Right cardiac atrium (tissue), 5 donors: ENCODE data around the gene KLHL17. TPM values are rescaled to one million over a fixed set of nuclear protein-coding genes. Genes with fewer than 3 reads are reported as not detected.

Source experiments
- ATAC-seq, 2 donors: fragments of 200-7000 bp; cut with Tn5 transposase; one replicate each; pipeline versions ENCODE4 v1.8.0 to v1.9.1; 2020; ENCODE audit warnings: moderate library complexity in 2 of 2, mild to moderate bottlenecking in 1 of 2
- DNase-seq, 3 donors: peaks; one replicate each; pipeline ENCODE4 v3.0.0-alpha.2; 2020
- H3K27ac ChIP-seq: one replicate; pipeline ENCODE4 v1.5.1; 2013; ENCODE audit warnings: mild to moderate bottlenecking, low read length, control low read depth, moderate library complexity
- H3K27me3 ChIP-seq: one replicate; pipeline ENCODE4 v1.6.1; 2013; ENCODE audit not compliant: control insufficient read depth, insufficient read depth
- H3K4me1 ChIP-seq: one replicate; pipeline ENCODE4 v1.6.1; 2013; ENCODE audit warnings: low read length; ENCODE audit not compliant: control insufficient read depth, insufficient read depth
- H3K4me3 ChIP-seq: one replicate; pipeline ENCODE4 v1.5.1; 2013; ENCODE audit warnings: low read length, control low read depth
- H3K9me3 ChIP-seq: one replicate; pipeline ENCODE4 v1.6.1; 2013; ENCODE audit warnings: low read length; ENCODE audit not compliant: control insufficient read depth
- WGBS: extraction: QIAGEN DNeasy Blood & Tissue Kit; methylation state at CpG from one replicate; pipeline ENCODE4 v1.1.7; 2013; 5-methylcytosine and 5-hydroxymethylcytosine counted together
- intact Hi-C, 4 donors: fragments of 100-400 bp; cut with DNase I; formaldehyde crosslinking; loops; one replicate each; pipeline versions ENCODE4 v1.11.0 to v1.14.0; 2022 to 2023
- polyA plus RNA-seq: library from polyadenylated mRNA; stranded (reverse); fragments of 200-250 nt; gene quantifications from one replicate; pipeline ENCODE4 v1.2.3, GENCODE V29; 2013
- total RNA-seq, 4 donors: library from RNA; stranded (reverse); fragmentation: NEBNext Ultra II Directional; extraction: Animal tissue kit (Norgen Biotek cat#: 25700); gene quantifications; one replicate each; pipeline ENCODE4 v1.2.1, GENCODE V29; 2021
- donor health status: healthy with polysubstance abuse.
- donor health status: DM: no; HTN: yes; CAD: no.
- donor health status: DM: no; HTN: no; CAD: no.
- donor health status: DM: no; HTN: yes; CAD: no; lungs with severe emphysema.
- donor health status: DM: yes; HTN: yes; CAD: no.

Gene KLHL17
- total and polyA plus RNA-seq, 5 donors, result 5.0 to 9.7 (median 5.4) TPM

DNA sequence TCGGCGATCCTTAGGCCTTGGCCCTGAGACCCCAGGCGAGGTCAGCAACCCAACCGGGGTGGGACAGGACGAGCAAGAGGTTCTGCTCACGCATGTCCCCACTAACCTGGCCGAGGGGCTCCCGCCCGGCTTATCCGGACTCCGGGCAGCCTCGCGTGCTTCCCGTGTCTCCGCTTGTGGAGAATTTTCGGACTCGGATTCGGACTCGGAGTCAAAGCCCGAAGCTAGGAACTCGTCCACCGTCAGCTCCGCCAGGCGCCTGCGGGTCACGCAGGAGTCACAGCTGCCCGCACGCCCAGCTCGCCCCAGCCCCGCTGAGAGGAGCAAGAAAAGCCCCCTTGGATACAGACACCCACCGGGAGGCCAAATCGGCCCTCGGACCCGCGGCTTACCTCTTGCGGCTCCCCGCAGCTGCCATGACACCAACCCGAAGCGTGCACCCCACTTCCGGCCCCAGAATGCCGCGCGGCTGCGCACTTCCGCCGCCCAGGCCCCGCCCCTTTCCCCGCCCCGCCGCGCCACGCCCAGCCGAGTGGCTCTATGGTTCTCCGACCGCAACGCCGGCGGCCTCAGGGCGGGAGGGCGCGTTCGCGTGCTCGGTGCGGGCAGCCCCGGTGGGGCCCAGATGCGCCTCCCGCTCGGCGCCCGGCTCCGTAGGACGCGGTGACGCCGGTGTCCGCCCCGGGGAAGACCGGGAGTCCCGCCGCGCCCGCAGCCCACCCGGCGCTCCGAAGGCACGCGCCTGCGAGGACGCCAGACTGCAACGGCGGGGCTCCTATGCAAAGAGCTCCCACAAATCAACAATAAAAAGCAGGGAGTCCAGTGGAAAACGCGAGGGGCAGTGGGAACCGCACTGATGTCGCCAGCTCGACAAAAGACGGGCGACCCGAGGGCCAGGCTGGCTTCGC is 1.3 kb upstream of the KLHL17 start, which contains the start of gene NOC2L:
Gene NOC2L (minus strand): TSS at position 434 of the 908 bp plus-strand sequence. CDS start 16 bp downstream, at position 418.
- no peaks in the 10 kb centered on the region for H3K4me1 ChIP-seq
- intact Hi-C loops, result loop anchor here in 1 of 4 donors (10.0 kb wide), 1 partner anchor 54 kb away; no protein-coding TSS in a partner anchor
- peak; percentile 91 to 92 for ATAC-seq
- H3K27ac ChIP-seq, result no peak within 1 kb of the TSS
- WGBS, result 7% methylated on average over 101 of the region's 101 CpGs
- peak; percentile 93 to 98 (median 97) for DNase-seq
- H3K9me3 ChIP-seq, result no peaks in the 10 kb centered on the region
- peak within 1 kb of the TSS; percentile 92 for H3K4me3 ChIP-seq
- no peaks in the 10 kb centered on the region for H3K27me3 ChIP-seq

DNA sequence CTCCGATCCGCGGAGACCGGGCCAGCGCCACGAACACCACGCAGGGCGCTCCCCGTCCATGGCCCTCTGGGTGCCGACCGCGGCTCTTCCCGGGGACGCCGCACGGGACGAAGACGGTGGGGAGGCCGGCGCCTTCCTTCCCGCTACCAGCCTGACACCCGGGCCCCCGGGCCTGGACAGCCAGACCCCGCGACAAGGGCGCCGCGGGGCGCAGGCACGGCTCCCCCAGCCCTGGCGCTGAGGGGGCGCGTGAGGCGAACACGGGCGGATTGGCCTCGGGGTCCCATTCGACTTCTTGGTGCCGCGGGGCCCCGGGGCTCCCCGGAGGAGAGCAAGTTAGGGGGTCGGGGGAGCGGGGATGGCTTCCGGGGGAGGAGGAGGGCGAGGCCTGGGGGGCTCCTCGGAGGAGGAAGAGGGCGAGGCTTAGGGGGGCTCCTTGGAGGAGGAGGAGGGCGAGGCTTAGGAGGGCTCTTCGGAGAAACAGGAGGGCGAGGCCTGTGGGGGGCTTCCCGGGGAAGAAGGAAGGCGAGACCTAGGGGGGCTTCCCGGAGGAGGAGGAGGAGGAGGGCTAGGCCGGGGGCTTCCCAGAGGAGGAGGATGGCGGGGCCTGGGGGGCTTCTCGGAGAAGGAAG is 537 bp upstream of the KLHL17 start:
- Histone ChIP-seq H3K27ac (no peak overlapping the region), H3K4me1 (no peaks in the 10 kb centered on the region), H3K27me3 (no peaks in the 10 kb centered on the region), H3K9me3 (no peaks in the 10 kb centered on the region), H3K4me3 (peak overlapping the region; percentile 92)
- WGBS, result 28% methylated on average over 57 of the region's 57 CpGs
- DNase-seq (no peak), ATAC-seq (peak in 1 of 2 donors; percentile 8)
- intact Hi-C loops, result loop anchor here in 1 of 4 donors (10.0 kb wide), 1 partner anchor 55 kb away; no protein-coding TSS in a partner anchor

DNA sequence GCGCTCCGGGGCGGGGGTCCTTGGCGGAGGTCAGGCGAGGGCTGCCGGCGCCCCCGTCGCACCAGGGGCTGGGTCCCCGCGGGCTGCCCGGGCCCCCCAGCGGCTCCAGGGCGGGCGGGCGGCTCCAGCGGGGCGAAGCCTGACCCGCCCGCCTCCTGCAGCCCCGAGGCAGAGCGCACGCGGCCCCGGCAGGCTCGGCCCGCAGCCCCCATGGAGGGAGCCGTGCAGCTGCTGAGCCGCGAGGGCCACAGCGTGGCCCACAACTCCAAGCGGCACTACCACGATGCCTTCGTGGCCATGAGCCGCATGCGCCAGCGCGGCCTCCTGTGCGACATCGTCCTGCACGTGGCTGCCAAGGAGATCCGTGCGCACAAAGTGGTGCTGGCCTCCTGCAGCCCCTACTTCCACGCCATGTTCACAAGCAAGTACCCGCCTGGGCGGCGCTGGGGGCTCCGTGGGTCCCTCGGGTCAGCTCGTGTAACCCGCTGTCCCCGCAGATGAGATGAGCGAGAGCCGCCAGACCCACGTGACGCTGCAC is 817 bp downstream of the KLHL17 start:
- DNase-seq (peak in 1 of 3 donors; percentile 63), ATAC-seq (no peak)
- Histone ChIP-seq H3K27ac (no peak overlapping the region), H3K9me3 (no peaks in the 10 kb centered on the region), H3K27me3 (no peaks in the 10 kb centered on the region), H3K4me3 (peak overlapping the region; percentile 92), H3K4me1 (no peaks in the 10 kb centered on the region)
- intact Hi-C loops, result no loop called here
- 37% methylated on average over 56 of the region's 56 CpGs for WGBS

DNA sequence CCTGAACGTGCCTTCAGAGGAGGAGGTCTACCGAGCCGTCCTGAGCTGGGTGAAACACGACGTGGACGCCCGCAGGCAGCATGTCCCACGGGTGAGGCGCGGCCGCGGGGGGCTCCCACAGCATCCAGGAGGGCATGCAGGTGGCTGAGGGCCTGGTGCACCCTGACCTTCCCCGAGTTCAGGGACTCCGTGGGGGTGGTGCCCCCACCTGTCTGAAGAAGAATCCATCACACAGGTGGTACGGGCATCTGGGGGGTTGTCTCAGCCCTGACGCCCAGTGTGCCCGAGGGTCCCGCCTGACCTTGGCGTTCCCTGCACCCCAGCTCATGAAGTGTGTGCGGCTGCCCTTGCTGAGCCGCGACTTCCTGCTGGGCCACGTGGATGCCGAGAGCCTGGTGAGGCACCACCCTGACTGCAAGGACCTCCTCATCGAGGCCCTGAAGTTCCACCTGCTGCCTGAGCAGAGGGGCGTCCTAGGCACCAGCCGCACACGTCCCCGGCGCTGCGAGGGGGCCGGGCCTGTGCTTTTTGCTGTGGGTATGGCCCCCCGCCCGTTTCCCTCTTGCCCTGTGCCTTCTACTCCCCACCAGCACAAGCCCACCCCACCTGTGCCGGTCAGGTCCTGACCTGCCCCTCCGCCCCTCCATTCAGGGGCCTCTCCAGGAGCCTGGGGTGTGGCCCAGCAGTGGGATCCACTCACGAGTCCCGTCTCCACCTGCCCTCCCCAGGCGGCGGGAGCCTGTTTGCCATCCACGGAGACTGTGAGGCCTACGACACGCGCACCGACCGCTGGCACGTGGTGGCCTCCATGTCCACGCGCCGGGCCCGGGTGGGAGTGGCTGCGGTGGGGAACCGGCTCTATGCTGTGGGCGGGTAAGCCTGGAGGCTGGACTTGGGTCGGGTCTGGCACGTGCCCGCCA is 2.3 kb downstream of the KLHL17 start:
- no peaks in the 10 kb centered on the region for H3K4me1 ChIP-seq
- WGBS, result 95% methylated on average over 57 of the region's 57 CpGs

DNA sequence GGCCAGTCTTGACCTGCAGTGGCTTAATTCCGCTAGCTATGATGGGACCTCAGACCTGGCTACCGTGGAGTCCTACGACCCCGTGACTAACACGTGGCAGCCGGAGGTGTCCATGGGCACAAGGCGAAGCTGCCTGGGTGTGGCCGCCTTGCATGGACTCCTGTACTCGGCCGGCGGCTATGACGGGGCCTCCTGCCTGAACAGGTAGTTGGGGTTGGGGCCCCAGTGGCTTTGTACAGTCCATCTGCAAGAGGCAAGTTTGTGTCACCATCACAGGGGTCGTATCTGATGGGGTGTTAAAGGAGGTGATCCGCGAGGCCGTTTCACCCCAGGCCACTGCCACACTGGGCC is 2.9 kb downstream of the KLHL17 start:
- intact Hi-C loops, result no loop called here

More for the DNA sequence above, 2.3 kb downstream of the KLHL17 start:
- Histone ChIP-seq H3K27ac (no peak overlapping the region), H3K27me3 (no peaks in the 10 kb centered on the region), H3K9me3 (no peaks in the 10 kb centered on the region), H3K4me3 (no peak overlapping the region)
- no peak for ATAC-seq
- no peak for DNase-seq
- intact Hi-C loops, result no loop called here

DNA sequence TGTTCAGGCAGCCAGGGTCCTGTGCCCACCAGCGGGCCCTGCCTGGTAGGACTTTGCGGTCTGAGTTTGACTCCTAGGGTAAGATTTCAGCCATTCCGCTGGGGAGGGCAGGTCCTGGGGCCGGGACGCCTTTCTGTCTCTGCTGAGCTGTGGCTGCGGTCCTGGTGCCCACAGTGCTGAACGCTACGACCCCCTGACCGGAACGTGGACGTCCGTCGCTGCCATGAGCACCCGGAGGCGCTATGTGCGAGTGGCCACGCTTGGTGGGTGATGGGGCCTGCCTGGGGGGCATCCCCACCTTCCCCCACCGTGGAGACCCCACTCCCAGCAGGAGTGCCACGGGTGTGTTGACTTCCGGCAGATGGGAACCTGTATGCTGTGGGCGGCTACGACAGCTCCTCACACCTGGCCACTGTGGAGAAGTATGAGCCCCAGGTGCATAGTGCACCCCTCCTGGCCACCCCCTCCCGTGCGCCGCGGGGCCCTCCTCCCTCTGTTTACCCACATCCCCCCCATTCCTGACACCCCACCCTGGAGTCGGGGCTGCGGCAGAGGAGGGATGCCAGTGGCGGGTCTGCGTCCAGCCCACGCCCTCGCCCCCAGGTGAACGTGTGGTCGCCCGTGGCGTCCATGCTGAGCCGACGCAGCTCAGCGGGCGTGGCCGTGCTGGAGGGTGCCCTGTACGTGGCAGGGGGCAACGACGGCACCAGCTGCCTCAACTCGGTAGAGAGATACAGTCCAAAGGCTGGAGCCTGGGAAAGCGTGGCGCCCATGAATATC is 3.6 kb downstream of the KLHL17 start:
- ATAC-seq (no peak), DNase-seq (peak; percentile 18 to 65 (median 36))
- Histone ChIP-seq H3K4me1 (no peaks in the 10 kb centered on the region), H3K9me3 (no peaks in the 10 kb centered on the region), H3K27ac (no peak overlapping the region), H3K4me3 (no peak overlapping the region), H3K27me3 (no peaks in the 10 kb centered on the region)
- WGBS, result 93% methylated on average over 47 of the region's 47 CpGs
- intact Hi-C loops, result no loop called here

More for the DNA sequence above, 2.9 kb downstream of the KLHL17 start:
- Histone ChIP-seq H3K4me3 (no peak overlapping the region), H3K9me3 (no peaks in the 10 kb centered on the region), H3K27me3 (no peaks in the 10 kb centered on the region), H3K4me1 (no peaks in the 10 kb centered on the region), H3K27ac (no peak overlapping the region)
- DNase-seq (no peak), ATAC-seq (no peak)
- 93% methylated on average over 16 of the region's 16 CpGs for WGBS

DNA sequence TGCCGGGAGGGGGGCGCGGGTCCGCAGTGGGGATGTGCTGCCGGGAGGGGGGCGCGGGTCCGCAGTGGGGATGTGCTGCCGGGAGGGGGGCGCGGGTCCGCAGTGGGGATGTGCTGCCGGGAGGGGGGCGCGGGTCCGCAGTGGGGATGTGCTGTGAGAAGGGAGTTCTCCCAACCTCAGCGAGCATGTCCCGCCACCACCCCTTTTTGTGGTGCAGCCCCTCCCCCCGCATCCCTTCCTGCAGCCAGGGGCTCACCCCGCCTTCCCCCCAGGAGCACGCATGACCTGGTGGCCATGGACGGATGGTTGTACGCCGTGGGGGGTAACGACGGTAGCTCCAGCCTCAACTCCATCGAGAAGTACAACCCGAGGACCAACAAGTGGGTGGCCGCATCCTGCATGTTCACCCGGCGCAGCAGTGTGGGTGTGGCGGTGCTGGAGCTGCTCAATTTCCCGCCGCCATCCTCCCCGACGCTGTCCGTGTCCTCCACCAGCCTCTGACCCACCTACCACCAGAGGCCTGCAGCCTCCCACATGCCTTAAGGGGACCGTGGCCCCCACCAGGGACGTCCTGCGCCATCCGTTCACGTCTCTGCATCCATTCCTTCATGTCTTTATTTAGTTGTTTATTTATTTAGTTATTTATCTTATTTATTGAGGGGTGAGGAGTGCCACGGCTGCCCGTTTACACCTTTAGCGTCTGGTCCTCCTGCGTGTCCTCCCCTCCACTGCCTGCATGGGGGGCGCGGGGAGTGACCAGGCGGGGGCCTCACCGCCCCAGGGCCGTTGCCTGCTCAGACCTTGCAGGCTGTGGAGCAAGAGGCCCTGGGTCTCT is 4.5 kb downstream of the KLHL17 start:
- peak in 2 of 3 donors; percentile 37 to 38 for DNase-seq
- intact Hi-C loops, result no loop called here

DNA sequence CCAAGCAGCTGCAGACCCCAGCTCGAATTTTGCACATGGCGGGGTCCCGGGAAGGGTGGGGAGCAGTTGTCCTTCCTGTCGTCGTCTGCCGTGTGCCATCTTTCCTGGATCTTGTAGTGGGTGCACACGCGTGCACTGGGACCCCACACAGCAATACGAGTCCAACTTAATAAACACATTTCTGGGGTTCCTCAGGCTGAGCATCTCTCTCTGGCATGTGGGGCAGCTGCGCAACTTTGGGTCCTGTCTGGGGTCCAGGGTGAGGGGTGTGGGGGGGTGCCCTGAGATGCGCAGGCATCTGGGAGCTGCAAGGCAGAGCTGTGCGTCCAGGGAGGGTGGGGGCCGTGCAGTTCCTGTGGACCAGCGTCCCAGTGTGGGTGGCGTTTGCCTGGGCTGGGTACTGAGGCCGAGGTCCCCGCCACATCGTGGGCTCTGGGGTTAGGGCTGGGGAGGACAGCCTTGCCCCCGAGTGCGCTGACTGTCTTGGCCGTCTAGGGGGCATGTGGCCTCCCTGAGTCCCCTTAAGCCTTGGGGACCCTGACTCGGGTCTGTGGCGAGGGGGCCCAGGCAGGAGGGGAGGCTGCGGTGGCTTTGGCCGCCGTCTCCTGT is 5.2 kb downstream of the KLHL17 start:
- DNase-seq (peak; percentile 20 to 54 (median 37)), ATAC-seq (no peak)
- Histone ChIP-seq H3K4me1 (no peaks in the 10 kb centered on the region), H3K27me3 (no peaks in the 10 kb centered on the region), H3K4me3 (no peak overlapping the region), H3K27ac (no peak overlapping the region), H3K9me3 (no peaks in the 10 kb centered on the region)
- WGBS, result 82% methylated on average over 26 of the region's 26 CpGs
- intact Hi-C loops, result no loop called here

More for the DNA sequence above, 4.5 kb downstream of the KLHL17 start:
- H3K4me1 ChIP-seq, result no peaks in the 10 kb centered on the region
- H3K9me3 ChIP-seq, result no peaks in the 10 kb centered on the region
- WGBS, result 92% methylated on average over 42 of the region's 51 CpGs
- ATAC-seq, result no peak
- H3K4me3 ChIP-seq, result no peak overlapping the region
- no peak overlapping the region for H3K27ac ChIP-seq
- H3K27me3 ChIP-seq, result no peaks in the 10 kb centered on the region

DNA sequence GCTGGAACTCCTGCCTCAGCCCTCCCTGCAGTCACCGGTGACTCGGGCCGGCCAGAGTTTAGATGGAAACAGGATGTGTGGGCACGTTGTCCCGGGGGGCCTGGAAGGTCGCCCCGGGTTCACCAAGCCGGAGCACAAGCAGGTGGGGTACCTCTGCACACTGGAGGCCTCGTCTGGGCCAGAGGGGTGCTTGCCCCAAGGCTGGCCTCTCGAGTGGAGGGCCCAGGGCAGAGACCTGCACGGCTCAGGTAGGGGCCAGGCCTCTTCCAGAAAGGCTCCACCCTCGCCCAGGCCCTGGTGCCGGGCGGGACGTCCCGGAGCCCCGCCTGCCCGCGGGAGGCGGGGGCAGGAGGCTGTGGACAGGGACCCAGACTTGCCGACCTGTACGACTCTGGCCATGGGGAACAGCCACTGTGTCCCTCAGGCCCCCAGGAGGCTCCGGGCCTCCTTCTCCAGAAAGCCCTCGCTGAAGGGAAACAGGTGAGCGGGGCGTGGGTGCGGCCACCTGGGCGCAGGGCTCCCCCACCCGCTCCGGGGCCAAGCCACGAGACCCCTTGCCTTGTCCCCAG is 5.8 kb downstream of the KLHL17 start, which contains the start of gene PLEKHN1:
Gene PLEKHN1 (plus strand): TSS at position 348 of the 569 bp plus-strand sequence. CDS start 50 bp downstream, at position 398.
- DNase-seq (peak in 2 of 3 donors; percentile 45 to 69), ATAC-seq (peak; percentile 19 to 27)
- intact Hi-C loops, result no loop called here
- Histone ChIP-seq H3K4me3 (peak within 1 kb of the TSS; percentile 49), H3K27me3 (no peaks in the 10 kb centered on the region), H3K9me3 (no peaks in the 10 kb centered on the region), H3K4me1 (no peaks in the 10 kb centered on the region), H3K27ac (no peak within 1 kb of the TSS)
- 13% methylated on average over 31 of the region's 31 CpGs for WGBS
